ENCODE data around the gene ST3GAL6. TPM values are rescaled to one million over a fixed set of nuclear protein-coding genes. Genes with fewer than 3 reads are reported as not detected.
A peak's percentile ranks its signal among the peaks of the same experiment; 100 is the strongest.

The ST3GAL6 gene
- total RNA-seq, 1 donor from 2014 or later: 6.5 TPM

DNA sequence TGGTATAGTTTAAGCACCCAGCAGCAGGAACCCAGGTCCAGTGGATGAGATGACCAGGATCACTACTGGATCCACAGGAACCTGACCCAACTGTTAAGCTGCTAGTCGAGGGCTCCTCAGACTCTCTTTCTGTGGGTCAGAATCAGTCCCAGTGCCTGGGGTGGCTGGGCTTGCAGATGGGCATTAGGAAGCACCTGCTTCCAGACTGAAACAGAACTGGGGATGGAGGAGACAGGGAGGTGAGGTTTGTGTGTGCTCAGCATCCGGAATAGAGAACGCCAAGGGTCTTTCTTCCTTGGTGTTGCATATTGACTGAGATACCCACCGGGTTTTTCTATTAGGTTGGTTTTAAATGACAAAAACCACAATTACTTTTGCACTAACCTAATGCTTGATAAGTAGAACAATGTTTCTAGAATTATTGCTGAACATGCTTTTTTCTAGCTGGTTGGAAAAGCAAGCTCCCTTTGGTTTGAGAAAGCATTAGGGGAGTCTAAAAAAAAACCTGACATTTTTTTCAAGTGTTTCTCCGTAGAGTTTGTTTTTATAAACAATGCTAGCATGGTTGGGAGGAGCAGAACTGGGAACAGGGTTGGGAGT is 779 bp downstream of the ST3GAL6 start:
- TF ChIP-seq, protein P1, sequence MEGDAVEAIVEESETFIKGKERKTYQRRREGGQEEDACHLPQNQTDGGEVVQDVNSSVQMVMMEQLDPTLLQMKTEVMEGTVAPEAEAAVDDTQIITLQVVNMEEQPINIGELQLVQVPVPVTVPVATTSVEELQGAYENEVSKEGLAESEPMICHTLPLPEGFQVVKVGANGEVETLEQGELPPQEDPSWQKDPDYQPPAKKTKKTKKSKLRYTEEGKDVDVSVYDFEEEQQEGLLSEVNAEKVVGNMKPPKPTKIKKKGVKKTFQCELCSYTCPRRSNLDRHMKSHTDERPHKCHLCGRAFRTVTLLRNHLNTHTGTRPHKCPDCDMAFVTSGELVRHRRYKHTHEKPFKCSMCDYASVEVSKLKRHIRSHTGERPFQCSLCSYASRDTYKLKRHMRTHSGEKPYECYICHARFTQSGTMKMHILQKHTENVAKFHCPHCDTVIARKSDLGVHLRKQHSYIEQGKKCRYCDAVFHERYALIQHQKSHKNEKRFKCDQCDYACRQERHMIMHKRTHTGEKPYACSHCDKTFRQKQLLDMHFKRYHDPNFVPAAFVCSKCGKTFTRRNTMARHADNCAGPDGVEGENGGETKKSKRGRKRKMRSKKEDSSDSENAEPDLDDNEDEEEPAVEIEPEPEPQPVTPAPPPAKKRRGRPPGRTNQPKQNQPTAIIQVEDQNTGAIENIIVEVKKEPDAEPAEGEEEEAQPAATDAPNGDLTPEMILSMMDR (IDR thresholded peaks at IDR 0.05; ENCODE audit: unreplicated experiment): no peak
- Mint-ChIP-seq H3K27ac (ENCODE audit: unreplicated experiment) (no peak overlapping the region), H3K4me3 (ENCODE audit: unreplicated experiment) (no peak overlapping the region), H3K36me3 (ENCODE audit: low read depth, unreplicated experiment) (no peaks in the 10 kb centered on the region), H3K9me3 (ENCODE audit: unreplicated experiment) (no peaks in the 10 kb centered on the region), H3K4me1 (ENCODE audit: unreplicated experiment) (peaks cover 43% of the 10 kb centered on the region), H3K27me3 (ENCODE audit: unreplicated experiment) (no peaks in the 10 kb centered on the region)
- DNase-seq (ENCODE audit: low spot score): no peak

DNA sequence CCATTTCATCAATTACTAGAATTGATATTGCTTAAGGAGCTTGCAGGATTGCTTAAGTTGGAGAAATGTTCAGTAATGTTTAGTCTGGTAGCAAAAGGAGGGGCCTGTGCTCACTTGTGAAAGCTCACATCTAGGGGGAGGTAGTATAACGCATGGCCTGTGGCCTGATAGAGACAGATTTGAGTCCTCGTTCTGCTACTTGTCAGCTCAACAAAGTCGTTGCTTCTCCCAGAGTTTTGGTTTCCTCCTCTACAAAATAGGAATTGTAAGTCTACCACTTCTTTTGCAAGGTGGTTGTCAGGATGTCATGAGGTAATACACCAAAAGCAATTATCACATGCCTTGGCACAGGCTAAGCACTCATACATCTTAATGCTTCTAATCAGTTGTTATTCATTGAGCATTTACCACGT is 1.3 kb downstream of the ST3GAL6 start:
- H3K27me3 Mint-ChIP-seq (ENCODE audit: unreplicated experiment): no peaks in the 10 kb centered on the region
- H3K9me3 Mint-ChIP-seq (ENCODE audit: unreplicated experiment): no peaks in the 10 kb centered on the region
- no peak for DNase-seq (ENCODE audit: low spot score)
- peaks cover 40% of the 10 kb centered on the region for H3K4me1 Mint-ChIP-seq (ENCODE audit: unreplicated experiment)
- TF ChIP-seq, protein P1 (IDR thresholded peaks at IDR 0.05; ENCODE audit: unreplicated experiment): no peak
- H3K36me3 Mint-ChIP-seq (ENCODE audit: low read depth, unreplicated experiment): no peaks in the 10 kb centered on the region
- no peak overlapping the region for H3K27ac Mint-ChIP-seq (ENCODE audit: unreplicated experiment)
- H3K4me3 Mint-ChIP-seq (ENCODE audit: unreplicated experiment): no peak overlapping the region

DNA sequence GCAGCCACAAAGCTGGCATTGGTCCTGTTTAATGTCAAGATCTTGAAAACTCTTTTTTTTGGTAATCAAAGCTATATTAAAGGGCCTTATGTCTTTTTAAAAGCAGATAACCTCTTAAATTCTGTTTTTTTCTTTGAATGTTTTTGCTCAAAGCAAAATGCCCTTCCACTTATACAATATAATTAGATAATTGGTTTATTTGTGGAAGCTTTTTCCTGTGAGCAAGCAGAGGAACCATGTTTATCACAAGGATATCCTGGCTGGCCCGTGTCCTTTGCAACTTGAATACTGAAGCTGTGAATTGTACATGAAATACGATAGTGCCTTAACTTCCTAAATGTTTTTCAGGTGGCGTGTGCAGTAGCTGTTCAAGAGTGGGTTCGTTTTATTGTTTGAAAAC is 2.6 kb downstream of the ST3GAL6 start:
- H3K36me3 Mint-ChIP-seq (ENCODE audit: low read depth, unreplicated experiment): no peaks in the 10 kb centered on the region
- no peak overlapping the region for H3K4me3 Mint-ChIP-seq (ENCODE audit: unreplicated experiment)
- H3K27me3 Mint-ChIP-seq (ENCODE audit: unreplicated experiment): no peaks in the 10 kb centered on the region
- TF ChIP-seq, protein P1 (IDR thresholded peaks at IDR 0.05; ENCODE audit: unreplicated experiment): no peak
- H3K27ac Mint-ChIP-seq (ENCODE audit: unreplicated experiment): peak overlapping the region; percentile 80
- no peak for DNase-seq (ENCODE audit: low spot score)
- H3K4me1 Mint-ChIP-seq (ENCODE audit: unreplicated experiment): peaks cover 40% of the 10 kb centered on the region
- no peaks in the 10 kb centered on the region for H3K9me3 Mint-ChIP-seq (ENCODE audit: unreplicated experiment)

DNA sequence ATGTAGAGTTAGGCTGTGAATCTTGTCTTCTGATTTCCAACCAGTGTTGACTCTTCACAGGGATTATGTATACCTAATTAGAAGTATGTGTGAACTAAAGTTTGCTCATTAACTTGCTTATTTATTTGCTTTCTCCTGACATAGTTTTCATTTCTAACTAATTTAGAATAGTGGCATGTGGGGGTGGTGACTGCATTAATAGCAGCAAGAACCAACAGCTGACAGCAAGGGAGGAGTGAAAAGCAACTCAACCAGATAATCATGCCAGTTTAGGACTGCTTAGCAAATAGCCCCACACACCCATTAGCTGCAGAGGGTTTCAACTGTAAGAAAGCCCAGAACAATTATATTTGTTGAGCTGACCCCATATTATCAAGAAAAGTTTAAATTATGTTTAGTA is 3.8 kb downstream of the ST3GAL6 start:
- Mint-ChIP-seq H3K9me3 (ENCODE audit: unreplicated experiment) (no peaks in the 10 kb centered on the region), H3K4me1 (ENCODE audit: unreplicated experiment) (peaks cover 32% of the 10 kb centered on the region), H3K4me3 (ENCODE audit: unreplicated experiment) (no peak overlapping the region), H3K27ac (ENCODE audit: unreplicated experiment) (no peak overlapping the region), H3K27me3 (ENCODE audit: unreplicated experiment) (no peaks in the 10 kb centered on the region), H3K36me3 (ENCODE audit: low read depth, unreplicated experiment) (no peaks in the 10 kb centered on the region)
- TF ChIP-seq, protein P1 (IDR thresholded peaks at IDR 0.05; ENCODE audit: unreplicated experiment): no peak
- DNase-seq (ENCODE audit: low spot score): no peak

DNA sequence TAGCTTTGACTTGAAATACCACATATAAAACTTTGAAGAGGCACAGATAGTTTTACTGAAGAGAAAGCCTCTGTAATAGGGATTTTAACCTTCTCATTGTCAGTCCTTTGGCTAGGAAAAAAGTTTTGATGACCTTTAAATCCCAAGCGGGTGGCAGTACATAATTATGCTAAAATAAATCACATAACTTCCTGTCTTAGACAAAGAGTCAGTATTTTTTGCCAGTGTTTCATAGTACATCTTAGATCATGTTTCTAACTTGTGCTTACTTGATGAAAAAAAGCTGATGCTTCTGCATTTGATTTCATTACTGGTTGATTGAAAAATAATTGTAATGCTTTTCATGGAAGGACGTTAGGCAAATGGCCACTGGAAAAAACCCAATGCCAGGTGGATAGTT is 5.8 kb downstream of the ST3GAL6 start:
- H3K9me3 Mint-ChIP-seq (ENCODE audit: unreplicated experiment): no peaks in the 10 kb centered on the region
- H3K36me3 Mint-ChIP-seq (ENCODE audit: low read depth, unreplicated experiment): no peaks in the 10 kb centered on the region
- no peak for DNase-seq (ENCODE audit: low spot score)
- H3K27me3 Mint-ChIP-seq (ENCODE audit: unreplicated experiment): no peaks in the 10 kb centered on the region
- H3K4me1 Mint-ChIP-seq (ENCODE audit: unreplicated experiment): peaks cover 18% of the 10 kb centered on the region
- TF ChIP-seq, protein P1 (IDR thresholded peaks at IDR 0.05; ENCODE audit: unreplicated experiment): no peak
- H3K27ac Mint-ChIP-seq (ENCODE audit: unreplicated experiment): no peak overlapping the region
- no peak overlapping the region for H3K4me3 Mint-ChIP-seq (ENCODE audit: unreplicated experiment)

Measured in endothelial cell (in vitro differentiated cells).